ENCODE results near the gene GPR157.

GRCh38 chr1:9174243-9174642, 45.3 kb upstream of the GPR157 start:
- no peak for TF ChIP-seq CEBPB (IDR thresholded peaks at IDR 0.05)
- TF ChIP-seq TAF1 (IDR thresholded peaks at IDR 0.05; ENCODE audit: low read depth) = no peak
- TF ChIP-seq EP300 (IDR thresholded peaks at IDR 0.05; ENCODE audit: borderline replicate concordance) = no peak
- no peak for TF ChIP-seq MAX (IDR thresholded peaks at IDR 0.05)
- TF ChIP-seq USF1 (IDR thresholded peaks at IDR 0.05) = no peak
- no peak for TF ChIP-seq YY1 (IDR thresholded peaks at IDR 0.05; ENCODE audit: low read depth)
- no peak for TF ChIP-seq ZBTB7A (IDR thresholded peaks at IDR 0.05; ENCODE audit: low read depth)
- no peak for TF ChIP-seq TEAD4 (IDR thresholded peaks at IDR 0.05)

Measured in Ishikawa (cell line).